Hepatocyte (in vitro differentiated cells): ENCODE data around the gene DCTN1. TPM values are rescaled to one million over a fixed set of nuclear protein-coding genes. Genes with fewer than 3 reads are reported as not detected.
A peak's percentile ranks its signal among the peaks of the same experiment; 100 is the strongest.

Experiments
- DNase-seq: peaks from one replicate; pipeline ENCODE4 v3.0.0-alpha.2; 2016; ENCODE audit warnings: low spot score
- H2AFZ ChIP-seq: fragments of 200-600 bp; sonication (generic); 2 replicates; pipeline ENCODE4 v1.6.0; 2016; ENCODE audit warnings: antibody characterized with exemption, mild to moderate bottlenecking
- H3K27ac ChIP-seq: fragments of 200-600 bp; sonication (generic); 2 replicates; pipeline ENCODE4 v1.5.1; 2016; ENCODE audit warnings: mild to moderate bottlenecking
- H3K27me3 ChIP-seq: fragments of 200-600 bp; sonication (generic); 2 replicates; pipeline ENCODE4 v1.6.1; 2016
- H3K36me3 ChIP-seq: fragments of 200-600 bp; sonication (generic); replicated peaks from 2 replicates; pipeline ENCODE4 v1.5.1; 2016; ENCODE audit warnings: low read depth; ENCODE audit not compliant: insufficient read depth
- H3K4me1 ChIP-seq: fragments of 200-600 bp; sonication (generic); 2 replicates; pipeline ENCODE4 v1.5.1; 2016; ENCODE audit warnings: mild to moderate bottlenecking, moderate library complexity; ENCODE audit not compliant: insufficient read depth
- H3K4me2 ChIP-seq: fragments of 200-600 bp; sonication (generic); 2 replicates; pipeline ENCODE4 v1.6.0; 2016
- H3K4me3 ChIP-seq: fragments of 200-600 bp; sonication (generic); 2 replicates; pipeline ENCODE4 v1.5.1; 2016; ENCODE audit warnings: mild to moderate bottlenecking
- H3K79me2 ChIP-seq: fragments of 200-600 bp; sonication (generic); 2 replicates; pipeline ENCODE4 v1.6.0; 2017; ENCODE audit warnings: mild to moderate bottlenecking
- H3K9me2 ChIP-seq: fragments of 200-600 bp; sonication (generic); replicated peaks from 2 replicates; pipeline ENCODE4 v1.6.0; 2017; ENCODE audit warnings: mild to moderate bottlenecking; ENCODE audit not compliant: insufficient read depth
- H3K9me3 ChIP-seq: fragments of 200-600 bp; sonication (generic); 2 replicates; pipeline ENCODE4 v1.5.1; 2016; ENCODE audit warnings: low read depth, mild to moderate bottlenecking
- H4K20me1 ChIP-seq: fragments of 200-600 bp; sonication (generic); 2 replicates; pipeline ENCODE4 v1.6.0; 2016; ENCODE audit warnings: mild to moderate bottlenecking; ENCODE audit not compliant: insufficient read depth, poor library complexity, severe bottlenecking
- CTCF ChIP-seq: fragments of 200-600 bp; sonication (generic); IDR thresholded peaks from 2 replicates; pipeline ENCODE4 v1.5.1; 2016; ENCODE audit warnings: antibody characterized with exemption, mild to moderate bottlenecking; ENCODE audit not compliant: poor library complexity
- EZH2 ChIP-seq: fragments of 200-600 bp; sonication (generic); IDR thresholded peaks from 2 replicates; pipeline ENCODE4 v1.6.1; 2016; ENCODE audit warnings: antibody characterized with exemption, mild to moderate bottlenecking, borderline replicate concordance
- EZH2phosphoT487 ChIP-seq: fragments of 200-600 bp; sonication (generic); IDR thresholded peaks from one replicate; pipeline ENCODE4 v1.6.1; 2018; ENCODE audit warnings: antibody characterized with exemption, mild to moderate bottlenecking, low read depth, moderate library complexity; ENCODE audit not compliant: unreplicated experiment, severe bottlenecking
- WGBS: methylation state at CpG from one replicate; pipeline ENCODE4 v1.1.6; 2016; ENCODE audit warnings: low lambda C conversion rate; ENCODE audit errors: missing lambda C conversion rate; 5-methylcytosine and 5-hydroxymethylcytosine counted together
- polyA plus RNA-seq: library from polyadenylated mRNA; unstranded; fragments of >200 nt; fragmentation: Nextera tagmentation; extraction: Ambion mirVana; gene quantifications from 2 replicates; pipeline ENCODE4 v1.2.1, GENCODE V29; 2016
- total RNA-seq: library from RNA; depleted of rRNA; stranded (reverse); fragments of >200 nt; gene quantifications from 2 replicates; pipeline ENCODE4 v1.2.3, GENCODE V29; 2014

The DCTN1 gene
- total and polyA plus RNA-seq, 2 experiments from 2014 or later: 72.3 to 95.0 TPM

GRCh38 chr2:74316627-74317295, 63.4 kb downstream of the DCTN1 start:
- TF ChIP-seq EZH2: no peak
- TF ChIP-seq EZH2phosphoT487: no peak
- TF ChIP-seq CTCF: no peak
- Histone ChIP-seq H2AFZ (no peak overlapping the region), H3K9me3 (no peaks in the 10 kb centered on the region), H3K79me2 (no peaks in the 10 kb centered on the region), H4K20me1 (no peaks in the 10 kb centered on the region), H3K36me3 (no peaks in the 10 kb centered on the region), H3K4me2 (no peak overlapping the region), H3K4me1 (no peaks in the 10 kb centered on the region), H3K4me3 (no peak overlapping the region), H3K27me3 (no peaks in the 10 kb centered on the region), H3K27ac (no peak overlapping the region), H3K9me2 (no peaks in the 10 kb centered on the region)
- WGBS: 66% methylated on average over 6 of the region's 6 CpGs
- peak; percentile 16 for DNase-seq

GRCh38 chr2:74314107-74314506, 66.0 kb downstream of the DCTN1 start:
- H3K36me3 ChIP-seq: no peaks in the 10 kb centered on the region
- H4K20me1 ChIP-seq: no peaks in the 10 kb centered on the region
- no peaks in the 10 kb centered on the region for H3K4me1 ChIP-seq
- H3K4me2 ChIP-seq: no peak overlapping the region
- TF ChIP-seq CTCF (no peak), EZH2 (no peak), EZH2phosphoT487 (no peak)
- H3K9me3 ChIP-seq: no peaks in the 10 kb centered on the region
- no peaks in the 10 kb centered on the region for H3K79me2 ChIP-seq
- H3K27ac ChIP-seq: no peak overlapping the region
- no peak overlapping the region for H2AFZ ChIP-seq
- no peaks in the 10 kb centered on the region for H3K27me3 ChIP-seq
- H3K9me2 ChIP-seq: no peaks in the 10 kb centered on the region
- no peak for DNase-seq
- no peak overlapping the region for H3K4me3 ChIP-seq
- WGBS: 89% methylated on average over 5 of the region's 5 CpGs

GRCh38 chr2:74313497-74313896, 66.6 kb downstream of the DCTN1 start:
- TF ChIP-seq EZH2phosphoT487 (no peak), CTCF (no peak), EZH2 (no peak)
- Histone ChIP-seq H2AFZ (no peak overlapping the region), H3K4me2 (no peak overlapping the region), H3K36me3 (no peaks in the 10 kb centered on the region), H3K79me2 (no peaks in the 10 kb centered on the region), H3K4me3 (no peak overlapping the region), H3K9me2 (no peaks in the 10 kb centered on the region), H3K9me3 (no peaks in the 10 kb centered on the region), H4K20me1 (no peaks in the 10 kb centered on the region), H3K4me1 (no peaks in the 10 kb centered on the region), H3K27ac (no peak overlapping the region), H3K27me3 (no peaks in the 10 kb centered on the region)
- 80% methylated on average over 2 of the region's 2 CpGs for WGBS
- DNase-seq: no peak
